ENCODE data around the gene BBS9.

DNA sequence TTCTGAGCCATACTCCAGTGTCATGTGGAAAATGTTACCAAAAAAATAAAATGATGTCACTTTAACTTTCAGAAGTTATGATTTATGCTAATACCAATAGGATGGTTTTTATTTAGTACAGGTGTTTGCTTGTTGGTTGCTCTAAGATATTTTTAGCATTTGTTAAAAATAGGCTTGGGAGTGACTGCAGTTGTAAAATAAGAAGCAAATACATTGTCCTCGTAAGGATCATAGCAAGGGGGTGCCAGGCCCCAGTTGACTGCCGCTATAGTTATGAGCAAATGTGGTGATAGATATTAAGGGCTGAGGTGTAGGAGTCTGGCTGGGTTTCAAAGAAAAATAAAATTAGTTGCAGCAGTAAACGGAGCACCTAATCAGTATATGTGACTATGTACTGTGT, 421.6 kb downstream of the BBS9 start:
- TF ChIP-seq CTCF (IDR thresholded peaks at IDR 0.05) (no peak), POLR2AphosphoS5 (IDR thresholded peaks at IDR 0.05) (no peak), EP300 (IDR thresholded peaks at IDR 0.05) (no peak), POLR2A (IDR thresholded peaks at IDR 0.05) (no peak)

All from suprapubic skin (tissue), 4 donors.